HUES64 (cell line): ENCODE data around the gene COX10.
"Not testable (repeated sequence)": the region's sequence is repeated elsewhere in the genome, so short reads cannot be mapped to it uniquely, and the experiment has no call there.

Experiments
- H3K27ac ChIP-seq: 2 replicates; pipeline ENCODE4 v1.7.0; 2013; ENCODE audit warnings: low read depth, low read length, inconsistent platforms
- H3K27me3 ChIP-seq: 2 replicates; pipeline ENCODE4 v1.6.1; 2013; ENCODE audit warnings: mild to moderate bottlenecking, low read length; ENCODE audit not compliant: insufficient read depth
- H3K36me3 ChIP-seq: 2 replicates; pipeline ENCODE4 v1.6.1; 2013; ENCODE audit warnings: mild to moderate bottlenecking, low read length; ENCODE audit not compliant: insufficient read depth
- H3K4me1 ChIP-seq: 2 replicates; pipeline ENCODE4 v1.6.1; 2013; ENCODE audit warnings: mild to moderate bottlenecking, low read length, moderate library complexity; ENCODE audit not compliant: insufficient read depth
- H3K4me3 ChIP-seq: 2 replicates; pipeline ENCODE4 v1.5.1; 2013; ENCODE audit warnings: mild to moderate bottlenecking, low read length, moderate library complexity
- H3K9ac ChIP-seq: 2 replicates; pipeline ENCODE4 v1.6.1; 2013; ENCODE audit warnings: mild to moderate bottlenecking, low read depth, low read length
- H3K9me3 ChIP-seq: 2 replicates; pipeline ENCODE4 v1.6.1; 2013; ENCODE audit warnings: low read depth, low read length; ENCODE audit not compliant: insufficient read depth
- WGBS: fragments of 150-250, 120-280 bp; methylation state at CpG from one replicate; pipeline ENCODE4 v1.1.7; 2013; ENCODE audit warnings: missing lambda C conversion rate; 5-methylcytosine and 5-hydroxymethylcytosine counted together

Gene COX10

GRCh38 chr17:14152721-14153120 is 83.4 kb downstream of the COX10 start:
- no peak overlapping the region for H3K9ac ChIP-seq
- no peaks in the 10 kb centered on the region for H3K36me3 ChIP-seq
- H3K9me3 ChIP-seq, result no peaks in the 10 kb centered on the region
- no peak overlapping the region for H3K4me3 ChIP-seq
- H3K27me3 ChIP-seq, result no peaks in the 10 kb centered on the region
- 96% methylated on average over 4 of the region's 4 CpGs for WGBS
- no peak overlapping the region for H3K27ac ChIP-seq
- H3K4me1 ChIP-seq, result no peaks in the 10 kb centered on the region

GRCh38 chr17:14153374-14153773 is 84.1 kb downstream of the COX10 start:
- Histone ChIP-seq H3K27me3 (no peaks in the 10 kb centered on the region), H3K27ac (no peak overlapping the region), H3K9ac (no peak overlapping the region), H3K9me3 (no peaks in the 10 kb centered on the region), H3K4me1 (no peaks in the 10 kb centered on the region), H3K4me3 (no peak overlapping the region), H3K36me3 (no peaks in the 10 kb centered on the region)
- no CpG with 5 or more reads among the region's 1 CpG for WGBS

GRCh38 chr17:14156689-14157088 is 87.4 kb downstream of the COX10 start:
- no peak overlapping the region for H3K27ac ChIP-seq
- 41% methylated on average over 4 of the region's 4 CpGs for WGBS
- no peaks in the 10 kb centered on the region for H3K4me1 ChIP-seq
- no peak overlapping the region for H3K4me3 ChIP-seq
- H3K36me3 ChIP-seq, result peaks cover 4% of the 10 kb centered on the region; the same call in 1 of the 2 replicates
- H3K9ac ChIP-seq, result no peak overlapping the region
- H3K27me3 ChIP-seq, result no peaks in the 10 kb centered on the region
- H3K9me3 ChIP-seq, result no peaks in the 10 kb centered on the region

GRCh38 chr17:14157822-14158221 is 88.5 kb downstream of the COX10 start:
- Histone ChIP-seq H3K9ac (no peak overlapping the region), H3K27ac (no peak overlapping the region), H3K27me3 (no peaks in the 10 kb centered on the region), H3K4me1 (no peaks in the 10 kb centered on the region), H3K36me3 (peaks cover 4% of the 10 kb centered on the region; the same call in 1 of the 2 replicates), H3K4me3 (no peak overlapping the region), H3K9me3 (no peaks in the 10 kb centered on the region)
- WGBS, result 91% methylated on average over 1 of the region's 1 CpG

DNA sequence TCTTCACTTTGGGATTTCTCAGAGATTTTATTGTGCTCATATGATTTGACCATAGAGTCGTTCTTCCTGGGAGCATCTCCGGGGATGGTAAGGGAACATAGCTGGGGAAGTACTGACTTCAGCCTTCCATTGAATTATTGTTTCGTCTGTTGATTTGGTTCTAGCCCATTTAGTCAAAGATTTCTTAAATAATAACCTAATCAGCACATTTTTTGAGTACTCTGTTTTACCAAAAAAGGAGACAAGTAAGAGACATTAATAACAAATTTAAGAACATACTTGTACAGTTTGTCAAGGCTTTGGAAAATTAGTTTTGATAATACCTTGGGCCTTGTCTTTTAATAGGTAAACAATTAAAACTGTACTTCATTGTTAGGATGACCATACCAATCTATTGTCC is 89.4 kb downstream of the COX10 start:
- Histone ChIP-seq H3K9me3 (no peaks in the 10 kb centered on the region), H3K27ac (no peak overlapping the region), H3K9ac (no peak overlapping the region), H3K27me3 (no peaks in the 10 kb centered on the region), H3K4me1 (no peaks in the 10 kb centered on the region), H3K4me3 (no peak overlapping the region), H3K36me3 (peaks cover 4% of the 10 kb centered on the region; the same call in 1 of the 2 replicates)
- WGBS, result 98% methylated on average over 3 of the region's 3 CpGs

DNA sequence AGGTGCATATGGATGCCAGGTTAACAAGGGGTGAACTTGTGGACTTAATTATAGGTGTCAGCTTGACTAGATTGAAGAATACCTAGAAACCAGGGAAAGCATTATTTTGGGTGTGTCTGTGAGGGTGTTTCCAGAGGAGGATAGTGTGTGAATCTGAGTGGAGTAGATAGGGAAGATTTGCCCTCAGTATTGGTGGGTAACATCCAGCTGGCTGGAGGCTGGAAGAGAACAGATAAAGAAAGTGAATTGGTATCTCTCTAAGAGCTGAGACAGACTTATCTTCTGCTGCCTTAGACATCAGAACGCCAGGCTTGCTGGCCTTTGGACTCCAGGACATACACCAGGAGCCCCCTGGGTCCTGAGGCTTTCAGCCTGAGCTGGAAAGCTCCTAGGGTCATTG is 92.1 kb downstream of the COX10 start:
- Histone ChIP-seq H3K9ac (no peak overlapping the region), H3K36me3 (peaks cover 4% of the 10 kb centered on the region; the same call in 1 of the 2 replicates), H3K9me3 (no peaks in the 10 kb centered on the region), H3K4me3 (no peak overlapping the region), H3K27ac (no peak overlapping the region), H3K27me3 (no peaks in the 10 kb centered on the region), H3K4me1 (peaks cover 10% of the 10 kb centered on the region)
- 87% methylated on average over 1 of the region's 1 CpG for WGBS

- WGBS, result 100% methylated on average over 1 of the region's 1 CpG
- H3K27me3 ChIP-seq, result no peaks in the 10 kb centered on the region
- H3K36me3 ChIP-seq, result peaks cover 9% of the 10 kb centered on the region; the same call in 1 of the 2 replicates
- no peak overlapping the region for H3K9ac ChIP-seq
- peaks cover 24% of the 10 kb centered on the region for H3K9me3 ChIP-seq
- H3K27ac ChIP-seq, result no peak overlapping the region
- peaks cover 10% of the 10 kb centered on the region for H3K4me1 ChIP-seq
- no peak overlapping the region for H3K4me3 ChIP-seq
These were observed 96.3 kb downstream of the COX10 start for GRCh38 chr17:14165616-14166015.

GRCh38 chr17:14167831-14168230 is 98.5 kb downstream of the COX10 start:
- H3K4me1 ChIP-seq, H3K9ac ChIP-seq, H3K27me3 ChIP-seq, H3K4me3 ChIP-seq, H3K27ac ChIP-seq, H3K36me3 ChIP-seq: not testable (repeated sequence)
- peaks cover 24% of the 10 kb centered on the region for H3K9me3 ChIP-seq
- 93% methylated on average over 1 of the region's 1 CpG for WGBS

- Histone ChIP-seq H3K9me3 (peaks cover 24% of the 10 kb centered on the region), H3K36me3 (peaks cover 9% of the 10 kb centered on the region; the same call in 1 of the 2 replicates), H3K4me3 (no peak overlapping the region), H3K27ac (no peak overlapping the region), H3K27me3 (no peaks in the 10 kb centered on the region), H3K9ac (no peak overlapping the region), H3K4me1 (peaks cover 10% of the 10 kb centered on the region)
- WGBS, result 92% methylated on average over 3 of the region's 3 CpGs
These were observed 99.3 kb downstream of the COX10 start for GRCh38 chr17:14168582-14168981.

- H3K27me3 ChIP-seq, result no peaks in the 10 kb centered on the region
- peaks cover 9% of the 10 kb centered on the region; the same call in 1 of the 2 replicates for H3K36me3 ChIP-seq
- no peak overlapping the region for H3K9ac ChIP-seq
- WGBS, result 94% methylated on average over 2 of the region's 2 CpGs
- peaks cover 7% of the 10 kb centered on the region; the same call in 1 of the 2 replicates for H3K4me1 ChIP-seq
- no peak overlapping the region for H3K4me3 ChIP-seq
- H3K9me3 ChIP-seq, result peaks cover 24% of the 10 kb centered on the region
- H3K27ac ChIP-seq, result no peak overlapping the region
These were observed 100.0 kb downstream of the COX10 start for GRCh38 chr17:14169287-14169686.

GRCh38 chr17:14169901-14170300 is 100.6 kb downstream of the COX10 start:
- 0 out of 2 replicates have a peak, but pooled peaks cover under 1% of the 10 kb centered on the region for H3K4me1 ChIP-seq
- no peak overlapping the region for H3K9ac ChIP-seq
- H3K9me3 ChIP-seq, result peaks cover 24% of the 10 kb centered on the region
- no peak overlapping the region for H3K4me3 ChIP-seq
- no peaks in the 10 kb centered on the region for H3K27me3 ChIP-seq
- H3K27ac ChIP-seq, result no peak overlapping the region
- WGBS, result 100% methylated on average over 1 of the region's 1 CpG
- H3K36me3 ChIP-seq, result peaks cover 9% of the 10 kb centered on the region; the same call in 1 of the 2 replicates

- 46% methylated on average over 3 of the region's 3 CpGs for WGBS
- H3K4me3 ChIP-seq, H3K4me1 ChIP-seq, H3K27ac ChIP-seq, H3K9ac ChIP-seq, H3K36me3 ChIP-seq, H3K9me3 ChIP-seq, H3K27me3 ChIP-seq: not testable (repeated sequence)
These were observed 107.7 kb downstream of the COX10 start for GRCh38 chr17:14176989-14177388.
